T47D (cell line): ENCODE data around the gene PCNT.

Experiments
- DNase-seq, 2 experiments: peaks; one replicate each; pipeline versions ENCODE4 v3.0.0 to v3.0.0-alpha.2; 2011 to 2012; ENCODE audit warnings: low read depth in 1 of 2, low spot score in 1 of 2
- JUND ChIP-seq: IDR thresholded peaks from 2 replicates; pipeline ENCODE4 v1.6.1; 2012; ENCODE audit warnings: low read depth
- in situ Hi-C: cut with HindIII; loops from 2 replicates; pipeline ENCODE4 v1.10.0; 2016; ENCODE audit warnings: low sequenced_read_pairs, low pct_unique_long_range_greater_than_20kb

The PCNT gene

DNA sequence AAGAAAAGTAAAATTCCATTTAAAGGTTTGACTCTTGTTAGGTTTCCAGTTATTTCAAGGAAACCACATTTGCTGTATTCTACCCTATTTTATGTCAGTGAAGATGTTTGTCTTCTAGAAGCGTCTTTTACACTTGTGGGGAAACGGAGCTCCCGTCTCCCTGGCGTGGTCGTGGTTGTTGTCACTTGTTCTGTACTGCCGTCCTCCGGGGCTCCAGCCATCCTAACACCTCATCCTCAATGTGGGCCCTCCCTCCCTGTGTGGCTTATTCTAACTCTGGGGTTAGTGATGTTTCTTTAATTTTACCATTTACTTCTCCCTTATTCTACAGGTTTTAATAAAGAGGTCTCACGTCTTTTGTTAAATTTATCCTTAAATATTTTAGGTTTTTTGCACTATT lies 82.0 kb downstream of the PCNT start:
- no peak for TF ChIP-seq JUND
- in situ Hi-C loops: no loop called here
- DNase-seq: no peak

DNA sequence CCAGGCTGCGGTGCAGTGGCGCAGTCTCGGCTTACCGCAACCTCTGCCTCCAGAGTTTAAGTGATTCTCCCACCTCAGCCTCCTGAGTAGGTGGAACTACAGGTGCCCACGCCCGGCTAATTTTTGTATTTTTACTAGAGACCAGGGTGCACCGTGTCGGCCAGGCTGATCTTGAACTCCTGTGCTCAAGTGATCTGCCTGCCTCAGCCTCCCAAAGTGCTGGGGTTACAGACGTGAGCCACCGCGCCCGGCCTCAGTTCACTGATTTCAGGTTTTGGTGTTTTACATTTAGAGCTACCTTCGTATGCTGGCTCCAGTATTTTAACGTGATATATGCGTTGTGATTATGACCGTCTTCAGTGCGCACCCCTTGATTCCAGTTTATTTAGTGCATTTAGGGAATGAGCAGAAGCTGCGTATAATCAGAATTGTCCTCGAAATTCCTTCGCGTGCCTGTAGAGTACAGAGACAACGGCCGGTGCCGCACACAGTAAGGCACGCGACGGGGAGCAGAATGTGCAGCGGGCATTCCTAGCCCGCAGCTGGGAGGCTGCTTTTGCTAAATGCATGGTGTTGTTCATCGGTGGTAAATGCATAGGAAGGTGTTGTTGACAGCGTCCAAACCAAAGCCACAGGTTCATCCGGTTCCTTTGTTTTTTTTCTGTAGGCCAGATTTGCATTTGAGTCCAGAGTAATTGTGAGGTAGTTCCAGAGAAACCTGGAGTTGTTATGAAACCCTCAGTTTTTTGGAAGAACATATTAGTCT lies 85.9 kb downstream of the PCNT start:
- no peak for DNase-seq
- no peak for TF ChIP-seq JUND
- in situ Hi-C loops: no loop called here

DNA sequence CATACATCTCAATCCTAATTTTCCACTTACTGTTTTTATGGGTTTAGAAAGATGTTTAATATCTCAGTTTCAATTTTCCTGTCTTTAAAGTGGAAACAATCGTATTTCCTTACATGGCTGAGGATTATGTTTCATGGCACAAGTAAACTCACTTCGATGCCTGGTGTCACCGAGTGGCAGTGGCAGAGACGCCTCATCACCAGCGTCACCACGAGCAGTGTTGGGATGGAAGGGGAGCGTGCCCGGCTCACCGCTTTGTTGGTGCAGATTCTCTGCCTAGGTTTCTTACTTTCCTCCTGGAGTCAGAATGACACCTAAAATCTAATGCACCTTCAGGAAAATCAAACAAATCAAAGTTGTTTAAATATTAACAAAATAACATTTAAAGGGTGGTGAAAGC lies 86.6 kb downstream of the PCNT start:
- no peak for DNase-seq
- in situ Hi-C loops: no loop called here
- no peak for TF ChIP-seq JUND

DNA sequence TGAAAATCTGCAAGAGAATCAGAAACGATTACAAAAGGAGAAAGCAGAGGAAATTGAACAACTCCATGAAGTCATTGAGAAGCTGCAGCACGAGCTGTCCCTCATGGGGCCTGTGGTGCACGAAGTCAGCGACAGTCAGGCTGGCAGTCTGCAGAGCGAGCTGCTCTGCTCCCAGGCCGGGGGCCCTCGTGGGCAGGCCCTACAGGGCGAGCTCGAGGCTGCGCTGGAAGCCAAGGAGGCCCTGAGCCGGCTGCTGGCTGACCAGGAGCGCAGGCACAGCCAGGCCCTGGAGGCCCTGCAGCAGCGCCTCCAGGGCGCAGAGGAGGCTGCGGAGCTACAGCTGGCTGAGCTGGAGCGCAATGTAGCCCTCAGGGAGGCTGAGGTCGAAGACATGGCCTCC lies 87.3 kb downstream of the PCNT start:
- DNase-seq: no peak
- TF ChIP-seq JUND: no peak
- in situ Hi-C loops: no loop called here

DNA sequence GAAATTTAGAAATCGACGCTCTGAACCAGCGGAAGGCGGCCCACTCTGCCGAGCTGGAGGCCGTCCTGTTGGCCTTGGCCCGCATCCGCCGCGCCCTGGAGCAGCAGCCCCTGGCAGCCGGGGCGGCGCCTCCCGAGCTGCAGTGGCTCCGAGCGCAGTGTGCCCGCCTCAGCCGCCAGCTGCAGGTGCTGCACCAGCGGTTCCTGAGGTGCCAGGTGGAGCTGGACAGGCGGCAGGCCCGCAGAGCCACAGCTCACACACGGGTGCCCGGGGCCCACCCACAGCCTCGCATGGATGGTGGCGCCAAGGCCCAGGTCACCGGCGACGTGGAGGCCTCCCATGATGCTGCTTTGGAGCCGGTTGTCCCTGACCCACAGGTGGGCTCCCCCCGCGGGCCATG lies 87.7 kb downstream of the PCNT start:
- in situ Hi-C loops: no loop called here
- no peak for DNase-seq

DNA sequence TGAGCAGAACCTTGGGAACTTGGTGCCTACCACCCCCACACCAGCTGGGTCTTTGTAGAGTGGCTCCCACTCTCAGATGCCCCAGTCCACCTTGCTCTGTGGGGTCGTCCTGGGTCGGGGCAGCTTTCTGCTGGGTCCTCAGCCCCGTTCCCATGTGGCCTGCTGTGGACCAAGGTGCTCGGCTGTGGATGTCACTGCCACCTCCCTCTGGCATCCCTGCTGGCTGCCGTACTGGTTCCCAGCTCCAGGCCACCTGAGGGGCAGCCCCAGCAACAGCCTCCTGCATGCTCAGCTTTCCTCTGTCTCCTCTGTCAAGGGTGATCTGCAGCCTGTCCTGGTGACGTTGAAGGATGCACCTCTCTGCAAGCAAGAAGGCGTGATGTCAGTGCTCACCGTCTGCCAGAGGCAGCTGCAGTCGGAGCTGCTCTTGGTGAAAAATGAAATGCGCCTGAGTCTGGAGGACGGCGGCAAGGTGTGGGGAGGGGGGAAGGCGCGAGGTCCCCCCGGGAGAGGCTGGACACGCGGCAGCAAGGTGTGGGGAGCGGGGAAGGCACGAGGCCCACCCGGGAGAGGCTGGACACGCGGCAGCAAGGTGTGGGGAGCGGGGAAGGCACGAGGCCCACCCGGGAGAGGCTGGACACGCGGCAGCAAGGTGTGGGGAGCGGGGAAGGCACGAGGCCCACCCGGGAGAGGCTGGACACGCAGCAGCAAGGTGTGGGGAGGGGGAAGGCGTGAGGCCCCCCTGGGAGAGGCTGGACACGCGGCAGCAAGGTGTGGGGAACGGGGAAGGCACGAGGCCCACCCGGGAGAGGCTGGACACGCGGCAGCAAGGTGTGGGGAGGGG lies 88.8 kb downstream of the PCNT start:
- no peak for TF ChIP-seq JUND
- no peak for DNase-seq
- in situ Hi-C loops: no loop called here

More for the DNA sequence above, 87.7 kb downstream of the PCNT start:
- TF ChIP-seq JUND: no peak

DNA sequence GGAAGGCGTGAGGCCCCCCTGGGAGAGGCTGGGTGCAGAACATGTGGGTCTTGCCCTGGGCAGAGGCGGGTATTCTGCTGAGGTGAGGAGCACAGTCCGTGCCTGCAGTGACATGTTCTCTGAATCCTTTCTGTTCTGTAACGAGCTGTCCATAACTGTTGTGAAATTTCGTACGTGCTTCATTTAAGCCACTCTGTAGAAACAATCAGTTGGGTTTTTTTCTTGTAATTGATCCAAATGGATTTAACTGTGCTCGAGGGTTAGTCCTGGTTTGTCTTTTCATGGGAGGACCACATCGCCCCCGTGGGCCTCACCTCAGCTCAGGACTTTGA lies 89.4 kb downstream of the PCNT start:
- DNase-seq: no peak
- no peak for TF ChIP-seq JUND
- in situ Hi-C loops: no loop called here

GRCh38 chr21:46414965-46415275 lies 91.0 kb downstream of the PCNT start:
- TF ChIP-seq JUND: no peak
- no peak for DNase-seq
- in situ Hi-C loops: no loop called here

DNA sequence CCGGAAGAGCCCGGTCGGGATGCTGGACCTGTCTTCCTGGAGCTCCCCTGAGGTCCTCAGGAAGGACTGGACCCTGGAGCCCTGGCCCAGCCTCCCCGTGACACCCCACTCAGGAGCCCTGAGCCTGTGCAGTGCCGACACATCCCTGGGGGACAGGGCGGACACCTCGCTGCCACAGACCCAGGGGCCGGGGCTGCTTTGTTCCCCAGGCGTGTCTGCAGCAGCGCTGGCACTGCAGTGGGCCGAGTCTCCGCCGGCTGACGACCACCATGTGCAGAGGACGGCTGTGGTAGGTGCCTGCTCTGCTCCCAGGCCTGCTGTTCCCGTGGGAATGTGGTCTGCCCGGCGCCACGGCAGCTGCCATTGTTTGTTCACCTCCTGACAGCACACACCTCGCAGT lies 92.6 kb downstream of the PCNT start:
- in situ Hi-C loops: no loop called here
- no peak for TF ChIP-seq JUND
- no peak for DNase-seq

DNA sequence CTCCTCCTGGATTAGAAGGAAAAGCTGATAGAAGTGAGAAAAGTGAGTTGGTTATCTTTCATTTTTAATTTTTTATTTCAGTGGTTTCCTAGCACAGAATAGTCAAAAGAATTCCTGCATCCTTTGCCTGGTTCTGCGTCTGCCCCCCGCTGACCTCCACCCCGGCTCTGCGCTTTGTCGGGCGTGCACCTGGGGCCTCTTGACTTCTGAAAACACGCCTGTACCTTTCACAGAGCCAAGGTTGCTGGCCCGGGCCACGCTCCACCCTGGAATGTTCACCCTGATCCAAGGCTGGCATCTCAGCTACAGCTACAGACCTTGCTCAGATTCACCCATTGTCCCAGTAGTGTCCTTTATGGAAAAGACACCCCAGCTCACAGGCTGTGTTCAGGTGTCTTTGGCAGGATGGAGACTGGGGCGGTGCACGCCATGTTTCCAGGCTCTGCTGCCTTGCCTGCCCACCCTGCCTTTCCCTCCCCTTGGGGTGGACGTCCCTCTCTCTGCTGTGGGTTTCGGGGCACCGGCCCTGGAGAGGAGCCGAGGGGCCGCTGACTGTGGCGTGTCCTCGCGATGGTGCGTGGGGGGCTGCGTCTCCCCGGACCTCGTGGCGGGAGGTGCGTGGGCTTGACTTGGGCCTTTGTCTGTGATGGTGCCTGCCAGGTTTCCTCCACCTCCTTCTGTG lies 94.5 kb downstream of the PCNT start:
- DNase-seq: no peak
- in situ Hi-C loops: no loop called here
- no peak for TF ChIP-seq JUND

GRCh38 chr21:46420241-46421190 lies 96.6 kb downstream of the PCNT start:
- no peak for TF ChIP-seq JUND
- in situ Hi-C loops: no loop called here

GRCh38 chr21:46421191-46421750 lies 97.3 kb downstream of the PCNT start:
- in situ Hi-C loops: no loop called here
- DNase-seq: peak in 1 of 2 experiments; percentile 15
- TF ChIP-seq JUND: no peak

More at GRCh38 chr21:46420241-46421190, 96.6 kb downstream of the PCNT start:
- peak in 1 of 2 experiments; percentile 33 for DNase-seq
